Measurements from ENCODE around the gene XAF1.

The XAF1 gene

GRCh38 chr17:6708357-6708961 lies 47.4 kb upstream of the XAF1 start:
- no peaks in the 10 kb centered on the region for H3K9me2 ChIP-seq (replicated peaks; ENCODE audit: insufficient read depth, low read length)
- no peaks in the 10 kb centered on the region for H3K79me2 ChIP-seq (ENCODE audit: insufficient read depth, low read length)
- no peaks in the 10 kb centered on the region for H4K20me1 ChIP-seq (ENCODE audit: low read depth, low read length)
- TF ChIP-seq EZH2phosphoT487 (conservative IDR thresholded peaks at IDR 0.05; ENCODE audit: low read length), result no peak
- TF ChIP-seq CTCF (IDR thresholded peaks at IDR 0.05; ENCODE audit: insufficient read depth, low read length, poor library complexity, severe bottlenecking), result no peak
- H3K36me3 ChIP-seq (ENCODE audit: low read length), result no peaks in the 10 kb centered on the region
- H3K27me3 ChIP-seq (ENCODE audit: low read length), result no peaks in the 10 kb centered on the region
- no peak overlapping the region for H3K4me2 ChIP-seq (ENCODE audit: low read depth, low read length, poor library complexity, severe bottlenecking)
- H3F3A ChIP-seq (ENCODE audit: insufficient read depth), result no peaks in the 10 kb centered on the region
- no peaks in the 10 kb centered on the region for H3K9me3 ChIP-seq (ENCODE audit: insufficient read depth, low read length)
- H3K9ac ChIP-seq (ENCODE audit: low read length), result no peak overlapping the region
- no peak overlapping the region for H2AFZ ChIP-seq (ENCODE audit: low read depth, low read length, severe bottlenecking)
- H3K27ac ChIP-seq (ENCODE audit: low read depth, low read length), result no peak overlapping the region
- H3K4me3 ChIP-seq (ENCODE audit: insufficient read depth, low read length, poor library complexity, severe bottlenecking), result no peak overlapping the region

- Histone ChIP-seq H3K27ac (ENCODE audit: low read depth, low read length) (no peak overlapping the region), H3K27me3 (ENCODE audit: low read length) (no peaks in the 10 kb centered on the region), H3K36me3 (ENCODE audit: low read length) (no peaks in the 10 kb centered on the region), H3K9ac (ENCODE audit: low read length) (no peak overlapping the region), H4K20me1 (ENCODE audit: low read depth, low read length) (no peaks in the 10 kb centered on the region), H3K4me3 (ENCODE audit: insufficient read depth, low read length, poor library complexity, severe bottlenecking) (no peak overlapping the region), H3K79me2 (ENCODE audit: insufficient read depth, low read length) (no peaks in the 10 kb centered on the region), H3K9me3 (ENCODE audit: insufficient read depth, low read length) (no peaks in the 10 kb centered on the region), H2AFZ (ENCODE audit: low read depth, low read length, severe bottlenecking) (no peak overlapping the region), H3F3A (ENCODE audit: insufficient read depth) (no peaks in the 10 kb centered on the region), H3K9me2 (replicated peaks; ENCODE audit: insufficient read depth, low read length) (no peaks in the 10 kb centered on the region), H3K4me2 (ENCODE audit: low read depth, low read length, poor library complexity, severe bottlenecking) (no peak overlapping the region)
- TF ChIP-seq CTCF (IDR thresholded peaks at IDR 0.05; ENCODE audit: insufficient read depth, low read length, poor library complexity, severe bottlenecking) (no peak), EZH2phosphoT487 (conservative IDR thresholded peaks at IDR 0.05; ENCODE audit: low read length) (no peak)
These were observed 45.5 kb upstream of the XAF1 start for GRCh38 chr17:6710317-6710716.

- no peaks in the 10 kb centered on the region for H3K36me3 ChIP-seq (ENCODE audit: low read length)
- no peak overlapping the region for H2AFZ ChIP-seq (ENCODE audit: low read depth, low read length, severe bottlenecking)
- no peak for TF ChIP-seq CTCF (IDR thresholded peaks at IDR 0.05; ENCODE audit: insufficient read depth, low read length, poor library complexity, severe bottlenecking)
- no peak for TF ChIP-seq EZH2phosphoT487 (conservative IDR thresholded peaks at IDR 0.05; ENCODE audit: low read length)
- no peaks in the 10 kb centered on the region for H3F3A ChIP-seq (ENCODE audit: insufficient read depth)
- no peak overlapping the region for H3K27ac ChIP-seq (ENCODE audit: low read depth, low read length)
- no peaks in the 10 kb centered on the region for H3K9me3 ChIP-seq (ENCODE audit: insufficient read depth, low read length)
- no peak overlapping the region for H3K9ac ChIP-seq (ENCODE audit: low read length)
- no peak overlapping the region for H3K4me2 ChIP-seq (ENCODE audit: low read depth, low read length, poor library complexity, severe bottlenecking)
- H3K27me3 ChIP-seq (ENCODE audit: low read length), result no peaks in the 10 kb centered on the region
- H3K4me3 ChIP-seq (ENCODE audit: insufficient read depth, low read length, poor library complexity, severe bottlenecking), result no peak overlapping the region
- no peaks in the 10 kb centered on the region for H3K9me2 ChIP-seq (replicated peaks; ENCODE audit: insufficient read depth, low read length)
- no peaks in the 10 kb centered on the region for H4K20me1 ChIP-seq (ENCODE audit: low read depth, low read length)
- H3K79me2 ChIP-seq (ENCODE audit: insufficient read depth, low read length), result no peaks in the 10 kb centered on the region
These were observed 44.7 kb upstream of the XAF1 start for GRCh38 chr17:6711081-6711674.

Data from SU-DHL-6 (cell line).